Osteoblast (primary cell): Measurements from ENCODE around the gene MET. TPM values are rescaled to one million over a fixed set of nuclear protein-coding genes. Genes with fewer than 3 reads are reported as not detected.
"Not testable (repeated sequence)": the region's sequence is repeated elsewhere in the genome, so short reads cannot be mapped to it uniquely, and the experiment has no call there.

Experiments
- DNase-seq: peaks from one replicate; pipeline ENCODE4 v3.0.0; 2011; ENCODE audit warnings: low spot score, mixed read lengths; ENCODE audit not compliant: insufficient read length; ENCODE audit errors: missing footprints
- H2AFZ ChIP-seq: 2 replicates; pipeline ENCODE4 v1.6.0; 2011; ENCODE audit warnings: mild to moderate bottlenecking, low read length
- H3K27ac ChIP-seq: 2 replicates; pipeline ENCODE4 v1.5.1; 2011; ENCODE audit warnings: mild to moderate bottlenecking, low read depth, low read length, moderate library complexity
- H3K27me3 ChIP-seq: 2 replicates; pipeline ENCODE4 v1.6.0; 2012; ENCODE audit warnings: mild to moderate bottlenecking, control low read depth, inconsistent platforms, low read length, moderate library complexity; ENCODE audit not compliant: insufficient read depth
- H3K36me3 ChIP-seq: 2 replicates; pipeline ENCODE4 v1.5.1; 2011; ENCODE audit warnings: mild to moderate bottlenecking, low read length, control low read depth, moderate library complexity; ENCODE audit not compliant: insufficient read depth
- H3K4me1 ChIP-seq: 2 replicates; pipeline ENCODE4 v1.5.1; 2011; ENCODE audit warnings: mild to moderate bottlenecking, low read length, control low read depth, moderate library complexity; ENCODE audit not compliant: insufficient read depth
- H3K4me2 ChIP-seq: 2 replicates; pipeline ENCODE4 v1.6.0; 2011; ENCODE audit warnings: mild to moderate bottlenecking, low read length; ENCODE audit not compliant: insufficient read depth
- H3K4me3 ChIP-seq: fragments of 200-600 bp; sonication (generic); 3 replicates; pipeline ENCODE4 v1.5.1; 2012; ENCODE audit warnings: mild to moderate bottlenecking, low read length, inconsistent platforms; ENCODE audit not compliant: insufficient read depth
- H3K79me2 ChIP-seq: 2 replicates; pipeline ENCODE4 v1.6.0; 2012; ENCODE audit warnings: mild to moderate bottlenecking, low read length, control low read depth, inconsistent platforms; ENCODE audit not compliant: insufficient read depth
- H3K9me3 ChIP-seq: 2 replicates; pipeline ENCODE4 v1.5.1; 2011; ENCODE audit warnings: low read depth, low read length, control low read depth
- H4K20me1 ChIP-seq: 2 replicates; pipeline ENCODE4 v1.6.0; 2012; ENCODE audit warnings: mild to moderate bottlenecking, low read length, control low read depth; ENCODE audit not compliant: insufficient read depth
- CTCF ChIP-seq: IDR thresholded peaks from 2 replicates; pipeline ENCODE4 v1.5.1; 2011; ENCODE audit warnings: mild to moderate bottlenecking, low read depth, low read length, moderate library complexity; ENCODE audit errors: extremely low read depth
- total RNA-seq: library from RNA; depleted of rRNA; stranded (reverse); fragments of >200 nt; gene quantifications from 2 replicates; pipeline ENCODE4 v1.2.3, GENCODE V29; 2012

The MET gene
- total RNA-seq, 1 donor, result 55.0 TPM

DNA sequence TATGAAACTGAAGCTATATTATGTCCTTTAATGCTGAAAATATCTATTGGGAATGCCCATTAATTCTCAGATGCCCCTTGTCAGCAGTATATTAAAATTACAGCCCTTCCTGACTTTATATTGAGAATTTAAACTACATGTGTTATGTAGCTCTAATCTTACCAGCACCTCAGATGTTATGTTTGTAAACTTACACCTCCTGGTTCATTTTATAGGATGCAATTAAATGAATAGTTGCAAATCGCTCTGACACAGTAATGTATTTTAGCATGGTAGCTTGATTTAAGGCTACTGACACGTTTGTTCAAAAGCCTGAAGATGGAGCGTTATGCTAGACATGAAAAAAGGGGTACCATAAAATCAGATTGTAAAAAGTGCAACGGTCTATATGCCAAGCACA, 35.0 kb upstream of the MET start:
- TF ChIP-seq CTCF, result no peak
- no peak overlapping the region for H3K4me2 ChIP-seq
- H3K79me2 ChIP-seq, result no peaks in the 10 kb centered on the region
- H4K20me1 ChIP-seq, result no peaks in the 10 kb centered on the region
- H3K4me3 ChIP-seq, result no peak overlapping the region
- H2AFZ ChIP-seq, result no peak overlapping the region
- no peaks in the 10 kb centered on the region for H3K27me3 ChIP-seq
- DNase-seq, result no peak
- H3K27ac ChIP-seq, result no peak overlapping the region
- H3K9me3 ChIP-seq, result no peaks in the 10 kb centered on the region
- H3K36me3 ChIP-seq, result no peaks in the 10 kb centered on the region
- peaks cover 10% of the 10 kb centered on the region for H3K4me1 ChIP-seq

GRCh38 chr7:116638592-116638991, 33.4 kb upstream of the MET start:
- not testable (repeated sequence) for H2AFZ ChIP-seq, H3K4me3 ChIP-seq, H3K27me3 ChIP-seq, H3K4me2 ChIP-seq, H3K9me3 ChIP-seq, H3K79me2 ChIP-seq, H3K36me3 ChIP-seq, H4K20me1 ChIP-seq, H3K27ac ChIP-seq, DNase-seq, H3K4me1 ChIP-seq

DNA sequence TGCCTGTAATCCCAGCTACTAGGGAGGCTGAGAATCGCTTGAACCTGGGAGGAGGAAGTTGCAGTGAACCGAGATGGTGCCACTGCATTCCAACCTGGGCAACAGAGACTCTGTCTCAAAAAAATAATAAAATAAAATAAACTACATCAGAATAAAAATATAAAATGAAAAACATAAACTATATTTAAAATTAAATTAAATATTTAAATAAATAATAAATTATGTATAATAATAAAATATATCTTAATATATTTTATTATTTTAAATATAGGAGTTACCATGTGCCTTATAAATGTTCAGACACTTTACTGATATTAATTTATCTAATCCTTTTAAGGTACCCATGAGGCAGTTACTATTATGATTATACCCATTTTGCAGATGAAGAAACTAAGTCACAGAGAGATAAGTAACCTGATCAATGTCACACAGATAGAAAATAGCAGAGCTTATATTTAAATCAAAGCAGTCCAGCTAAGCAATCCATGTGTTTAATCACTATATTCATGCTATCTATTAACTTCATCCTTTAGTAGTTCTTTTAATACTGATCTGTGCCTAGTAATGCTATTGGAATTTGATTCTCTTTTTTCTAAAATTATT, 30.3 kb upstream of the MET start:
- Histone ChIP-seq H3K4me3 (no peak overlapping the region), H3K9me3 (no peaks in the 10 kb centered on the region), H3K36me3 (no peaks in the 10 kb centered on the region), H3K79me2 (no peaks in the 10 kb centered on the region), H3K4me1 (no peaks in the 10 kb centered on the region), H3K27me3 (no peaks in the 10 kb centered on the region), H2AFZ (no peak overlapping the region), H4K20me1 (no peaks in the 10 kb centered on the region), H3K4me2 (no peak overlapping the region), H3K27ac (no peak overlapping the region)
- no peak for TF ChIP-seq CTCF
- no peak for DNase-seq

- not testable (repeated sequence) for H3K4me3 ChIP-seq, H4K20me1 ChIP-seq, H3K79me2 ChIP-seq, H2AFZ ChIP-seq, DNase-seq, H3K27ac ChIP-seq, H3K4me1 ChIP-seq, H3K36me3 ChIP-seq, H3K9me3 ChIP-seq, H3K4me2 ChIP-seq, H3K27me3 ChIP-seq
Observed at GRCh38 chr7:116643148-116643547, 28.8 kb upstream of the MET start.

- Histone ChIP-seq H4K20me1 (no peaks in the 10 kb centered on the region), H3K4me1 (no peaks in the 10 kb centered on the region), H3K27ac (no peak overlapping the region), H2AFZ (peak overlapping the region; percentile 23), H3K27me3 (no peaks in the 10 kb centered on the region), H3K9me3 (no peaks in the 10 kb centered on the region), H3K4me3 (no peak overlapping the region), H3K36me3 (no peaks in the 10 kb centered on the region), H3K79me2 (no peaks in the 10 kb centered on the region), H3K4me2 (no peak overlapping the region)
- TF ChIP-seq CTCF, result no peak
- DNase-seq, result no peak
Observed at GRCh38 chr7:116644628-116645027, 27.4 kb upstream of the MET start.
